ENCODE results near the gene CARS1.

CARS1 gene

GRCh38 chr11:3086671-3087150 is 29.5 kb upstream of the CARS1 start:
- Mint-ChIP-seq H3K4me1 (no peaks in the 10 kb centered on the region), H3K4me3 (no peak overlapping the region), H3K27me3 (no peaks in the 10 kb centered on the region), H3K27ac (ENCODE audit: low read depth) (no peak overlapping the region), H3K36me3 (ENCODE audit: insufficient read depth) (peaks cover 11% of the 10 kb centered on the region), H3K9me3 (no peaks in the 10 kb centered on the region)
- ATAC-seq (replicated peaks; ENCODE audit: extremely low read depth, poor library complexity, severe bottlenecking), result no peak
- no peak for DNase-seq (ENCODE audit: low spot score in 2 of 2)

DNA sequence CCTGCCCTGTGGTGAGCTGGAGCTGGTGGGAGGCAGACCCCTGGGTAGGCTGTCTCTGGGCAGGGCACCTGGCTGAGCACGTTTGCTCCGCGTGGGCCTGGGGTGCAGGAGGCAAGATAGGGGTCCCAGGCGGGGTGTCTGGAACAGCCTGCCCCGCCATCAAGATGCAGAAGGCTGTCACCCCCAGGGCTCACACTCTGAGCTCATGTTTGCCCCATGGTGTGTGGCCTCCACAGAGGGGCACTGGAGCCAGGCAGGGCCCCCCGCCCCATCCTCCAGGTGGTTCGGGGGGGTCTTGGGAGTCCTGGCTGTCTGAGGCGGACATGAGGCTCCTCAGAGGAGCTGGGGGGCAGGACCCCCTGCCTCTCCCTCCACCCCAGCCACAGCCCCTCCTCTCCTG is 28.9 kb upstream of the CARS1 start:
- no peak overlapping the region for H3K4me3 Mint-ChIP-seq
- DNase-seq (ENCODE audit: low spot score in 2 of 2) (no peak), ATAC-seq (replicated peaks; ENCODE audit: extremely low read depth, poor library complexity, severe bottlenecking) (no peak)
- H3K27me3 Mint-ChIP-seq, result no peaks in the 10 kb centered on the region
- peak overlapping the region; percentile 80 for H3K27ac Mint-ChIP-seq (ENCODE audit: low read depth)
- H3K36me3 Mint-ChIP-seq (ENCODE audit: insufficient read depth), result peaks cover 8% of the 10 kb centered on the region
- H3K4me1 Mint-ChIP-seq, result no peaks in the 10 kb centered on the region
- no peaks in the 10 kb centered on the region for H3K9me3 Mint-ChIP-seq

GRCh38 chr11:3085052-3085451 is 27.8 kb upstream of the CARS1 start:
- Mint-ChIP-seq H3K9me3 (no peaks in the 10 kb centered on the region), H3K4me1 (no peaks in the 10 kb centered on the region), H3K27me3 (no peaks in the 10 kb centered on the region), H3K4me3 (no peak overlapping the region), H3K27ac (ENCODE audit: low read depth) (no peak overlapping the region), H3K36me3 (ENCODE audit: insufficient read depth) (peaks cover 9% of the 10 kb centered on the region)
- ATAC-seq (replicated peaks; ENCODE audit: extremely low read depth, poor library complexity, severe bottlenecking) (no peak), DNase-seq (ENCODE audit: low spot score in 2 of 2) (no peak)

DNA sequence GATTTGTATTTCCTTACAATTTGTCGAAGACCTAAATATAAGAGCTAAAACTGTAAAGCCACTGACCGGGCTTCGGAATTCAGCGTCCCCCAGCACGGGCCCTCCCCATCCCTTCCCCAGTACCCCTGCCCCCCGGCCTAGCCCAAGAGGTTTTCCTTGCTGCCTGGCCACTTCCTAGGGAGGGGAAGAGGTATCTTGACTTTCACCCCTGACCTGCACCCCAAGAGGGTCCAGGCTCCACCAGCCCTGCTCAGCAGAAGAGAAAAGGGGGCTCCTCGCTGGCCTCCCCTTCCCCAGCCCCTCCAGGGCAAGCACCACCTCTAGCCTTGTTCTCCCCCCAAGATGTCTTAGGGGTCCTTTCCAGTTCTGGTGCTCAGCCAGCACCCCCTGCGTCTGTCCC is 26.1 kb upstream of the CARS1 start:
- ATAC-seq (replicated peaks; ENCODE audit: extremely low read depth, poor library complexity, severe bottlenecking) (no peak), DNase-seq (ENCODE audit: low spot score in 2 of 2) (no peak)
- Mint-ChIP-seq H3K36me3 (ENCODE audit: insufficient read depth) (peaks cover 9% of the 10 kb centered on the region), H3K9me3 (no peaks in the 10 kb centered on the region), H3K27me3 (no peaks in the 10 kb centered on the region), H3K4me1 (no peaks in the 10 kb centered on the region), H3K4me3 (no peak overlapping the region), H3K27ac (ENCODE audit: low read depth) (no peak overlapping the region)

GRCh38 chr11:3081386-3081751 is 24.1 kb upstream of the CARS1 start:
- Mint-ChIP-seq H3K36me3 (ENCODE audit: insufficient read depth) (peaks cover 5% of the 10 kb centered on the region), H3K9me3 (no peaks in the 10 kb centered on the region), H3K27ac (ENCODE audit: low read depth) (no peak overlapping the region), H3K27me3 (no peaks in the 10 kb centered on the region), H3K4me3 (no peak overlapping the region), H3K4me1 (no peaks in the 10 kb centered on the region)
- DNase-seq (ENCODE audit: low spot score in 2 of 2) (no peak), ATAC-seq (replicated peaks; ENCODE audit: extremely low read depth, poor library complexity, severe bottlenecking) (no peak)

- Mint-ChIP-seq H3K36me3 (ENCODE audit: insufficient read depth) (peaks cover 5% of the 10 kb centered on the region), H3K9me3 (no peaks in the 10 kb centered on the region), H3K4me3 (no peak overlapping the region), H3K27ac (ENCODE audit: low read depth) (no peak overlapping the region), H3K27me3 (no peaks in the 10 kb centered on the region), H3K4me1 (no peaks in the 10 kb centered on the region)
- DNase-seq (ENCODE audit: low spot score in 2 of 2) (no peak), ATAC-seq (replicated peaks; ENCODE audit: extremely low read depth, poor library complexity, severe bottlenecking) (no peak)
Observed at GRCh38 chr11:3080733-3081385, 23.6 kb upstream of the CARS1 start.

DNA sequence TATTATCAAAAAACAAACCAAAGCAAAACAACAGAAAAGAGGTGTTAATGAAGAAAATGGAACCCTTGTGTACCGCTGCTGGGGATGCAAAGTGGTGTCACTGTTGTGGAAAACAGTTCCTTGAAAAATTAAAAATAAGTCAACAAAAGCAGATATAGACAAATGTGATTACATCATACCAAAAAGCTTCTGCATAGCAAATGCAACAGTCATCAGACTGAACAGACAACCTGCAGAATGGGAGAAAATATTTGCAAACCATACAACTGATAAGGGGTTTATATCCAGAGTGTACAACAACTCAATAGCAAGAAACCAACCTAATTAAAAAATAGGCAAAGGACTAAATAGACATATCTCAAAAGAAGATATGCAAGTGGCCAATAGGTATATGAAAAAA is 22.9 kb upstream of the CARS1 start:
- Mint-ChIP-seq H3K27ac (ENCODE audit: low read depth) (no peak overlapping the region), H3K36me3 (ENCODE audit: insufficient read depth) (peaks cover 5% of the 10 kb centered on the region), H3K4me1 (no peaks in the 10 kb centered on the region), H3K9me3 (no peaks in the 10 kb centered on the region), H3K4me3 (no peak overlapping the region), H3K27me3 (no peaks in the 10 kb centered on the region)
- DNase-seq (ENCODE audit: low spot score in 2 of 2), result no peak
- no peak for ATAC-seq (replicated peaks; ENCODE audit: extremely low read depth, poor library complexity, severe bottlenecking)

DNA sequence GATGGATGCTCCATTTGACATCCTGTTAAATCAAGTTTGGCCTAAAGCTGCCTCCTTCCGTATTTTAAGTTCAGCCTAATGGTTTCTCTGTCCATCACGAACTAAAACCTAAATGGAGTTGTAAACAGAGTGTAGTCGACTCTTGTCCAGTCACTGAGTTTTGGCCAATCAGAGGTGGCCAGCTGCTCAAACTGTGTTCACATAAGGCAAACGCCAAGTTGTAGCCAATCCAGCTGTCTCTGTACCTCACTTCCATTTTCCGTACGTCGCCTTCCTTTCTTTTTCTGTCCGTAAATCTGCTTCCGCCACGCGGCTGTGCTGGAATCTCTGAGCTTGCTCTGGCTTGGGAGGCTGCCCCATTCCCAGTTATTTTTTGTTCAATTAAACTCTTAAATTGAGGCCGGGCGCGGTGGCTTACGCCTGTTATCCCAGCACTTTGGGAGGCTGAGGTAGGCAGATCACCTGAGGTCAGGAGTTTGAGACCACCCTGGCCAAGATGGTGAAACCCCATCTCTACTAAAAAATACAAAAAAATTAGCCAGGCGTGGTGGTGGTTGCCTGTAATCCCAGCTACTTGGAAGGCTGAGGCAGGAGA is 20.7 kb upstream of the CARS1 start:
- no peaks in the 10 kb centered on the region for H3K9me3 Mint-ChIP-seq
- ATAC-seq (replicated peaks; ENCODE audit: extremely low read depth, poor library complexity, severe bottlenecking), result no peak
- no peak overlapping the region for H3K4me3 Mint-ChIP-seq

DNA sequence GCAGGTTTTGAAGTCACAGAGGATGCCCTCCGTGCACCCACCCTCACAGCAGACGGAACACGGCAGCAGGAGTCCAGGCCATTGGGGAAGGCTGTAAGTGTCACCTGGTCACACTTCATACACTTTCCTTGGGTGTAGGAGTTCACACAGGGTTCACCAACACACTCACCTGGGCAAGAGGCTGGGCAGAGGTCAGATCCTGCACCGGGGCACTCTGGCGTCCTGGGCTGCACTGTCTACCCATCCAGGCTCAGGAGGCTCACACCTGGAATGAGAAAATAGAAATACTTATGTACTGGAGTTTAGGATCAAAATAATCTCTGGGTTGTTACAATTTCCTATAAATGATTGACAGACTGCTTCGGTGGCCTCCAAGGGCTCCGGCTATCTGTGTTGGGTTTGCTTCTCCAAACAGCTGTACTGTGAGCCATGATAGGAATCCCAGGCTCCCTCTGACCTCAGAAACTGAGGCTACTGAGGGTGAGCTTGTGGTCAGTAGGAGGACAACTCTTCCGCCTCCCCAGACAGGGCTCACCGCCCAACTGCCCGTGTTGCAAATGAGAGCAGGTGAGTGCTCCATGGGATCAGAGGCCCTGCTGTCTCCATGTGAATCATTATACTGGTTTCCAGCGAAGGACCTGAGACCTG is 20.1 kb upstream of the CARS1 start:
- Mint-ChIP-seq H3K36me3 (ENCODE audit: insufficient read depth) (peaks cover 2% of the 10 kb centered on the region), H3K4me1 (no peaks in the 10 kb centered on the region), H3K9me3 (no peaks in the 10 kb centered on the region), H3K27ac (ENCODE audit: low read depth) (no peak overlapping the region), H3K27me3 (no peaks in the 10 kb centered on the region), H3K4me3 (no peak overlapping the region)
- no peak for ATAC-seq (replicated peaks; ENCODE audit: extremely low read depth, poor library complexity, severe bottlenecking)
- DNase-seq (ENCODE audit: low spot score in 2 of 2), result no peak

More for the DNA sequence above, 20.7 kb upstream of the CARS1 start:
- Mint-ChIP-seq H3K4me1 (no peaks in the 10 kb centered on the region), H3K36me3 (ENCODE audit: insufficient read depth) (peaks cover 2% of the 10 kb centered on the region), H3K27me3 (no peaks in the 10 kb centered on the region), H3K27ac (ENCODE audit: low read depth) (no peak overlapping the region)
- DNase-seq (ENCODE audit: low spot score in 2 of 2), result no peak

GRCh38 chr11:3074912-3075589 is 17.8 kb upstream of the CARS1 start:
- no peak for DNase-seq (ENCODE audit: low spot score in 2 of 2)

DNA sequence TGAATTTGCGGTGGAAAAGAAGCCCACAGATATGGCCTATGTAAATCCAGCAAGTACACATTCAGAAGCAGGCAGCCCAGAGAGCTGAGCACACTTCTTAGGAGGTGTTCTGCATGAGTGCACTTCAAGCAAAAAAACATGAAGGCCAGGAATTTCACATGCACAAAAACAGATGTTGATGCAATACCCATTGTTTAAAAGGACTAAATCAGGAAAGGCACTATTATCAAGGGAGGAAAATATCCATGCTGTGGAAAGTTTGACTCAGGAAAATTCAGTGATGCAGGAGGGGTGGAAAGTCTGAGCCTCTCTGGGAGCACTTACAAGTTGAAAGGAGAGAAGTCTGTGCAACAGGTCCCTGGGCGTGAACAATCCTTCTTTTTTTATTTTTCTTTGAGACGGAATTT is 15.8 kb upstream of the CARS1 start:
- no peak overlapping the region for H3K27ac Mint-ChIP-seq (ENCODE audit: low read depth)

More at GRCh38 chr11:3074912-3075589, 17.8 kb upstream of the CARS1 start:
- Mint-ChIP-seq H3K4me3 (no peak overlapping the region), H3K4me1 (no peaks in the 10 kb centered on the region), H3K36me3 (ENCODE audit: insufficient read depth) (no peaks in the 10 kb centered on the region), H3K9me3 (no peaks in the 10 kb centered on the region), H3K27ac (ENCODE audit: low read depth) (no peak overlapping the region), H3K27me3 (no peaks in the 10 kb centered on the region)
- ATAC-seq (replicated peaks; ENCODE audit: extremely low read depth, poor library complexity, severe bottlenecking), result no peak

GRCh38 chr11:3069425-3069824 is 12.2 kb upstream of the CARS1 start:
- no peak overlapping the region for H3K4me3 Mint-ChIP-seq
- no peaks in the 10 kb centered on the region for H3K9me3 Mint-ChIP-seq
- no peaks in the 10 kb centered on the region for H3K4me1 Mint-ChIP-seq
- H3K36me3 Mint-ChIP-seq (ENCODE audit: insufficient read depth), result no peaks in the 10 kb centered on the region
- ATAC-seq (replicated peaks; ENCODE audit: extremely low read depth, poor library complexity, severe bottlenecking) (no peak), DNase-seq (ENCODE audit: low spot score in 2 of 2) (no peak)
- H3K27ac Mint-ChIP-seq (ENCODE audit: low read depth), result no peak overlapping the region
- H3K27me3 Mint-ChIP-seq, result peaks cover 42% of the 10 kb centered on the region

More for the DNA sequence above, 15.8 kb upstream of the CARS1 start:
- Mint-ChIP-seq H3K4me1 (no peaks in the 10 kb centered on the region), H3K36me3 (ENCODE audit: insufficient read depth) (no peaks in the 10 kb centered on the region), H3K4me3 (no peak overlapping the region), H3K27me3 (peaks cover 12% of the 10 kb centered on the region), H3K9me3 (no peaks in the 10 kb centered on the region)
- DNase-seq (ENCODE audit: low spot score in 2 of 2), result no peak
- no peak for ATAC-seq (replicated peaks; ENCODE audit: extremely low read depth, poor library complexity, severe bottlenecking)

Data from central memory CD8-positive, alpha-beta T cell (primary cell).